HL-60 (cell line): ENCODE measurements around the gene ASS1.

Experiments used
- DNase-seq, 2 experiments: peaks; one replicate each; pipeline ENCODE4 v3.0.0-alpha.2; 2010 to 2020; ENCODE audit warnings: low read depth in 1 of 2, low spot score in 1 of 2
- H3K27ac ChIP-seq: fragments of 250-450 bp; sonication (Bioruptor Pico); replicated peaks from 2 replicates; pipeline ENCODE4 v1.5.1; 2020; ENCODE audit warnings: mild to moderate bottlenecking, moderate library complexity
- H3K27me3 ChIP-seq: fragments of 250-450 bp; sonication (Bioruptor Pico); 2 replicates; pipeline ENCODE4 v1.5.1; 2021; ENCODE audit warnings: mild to moderate bottlenecking, moderate library complexity; ENCODE audit not compliant: insufficient read depth, poor library complexity, severe bottlenecking
- H3K4me3 ChIP-seq: replicated peaks from 2 replicates; pipeline ENCODE4 v1.5.1; 2011; ENCODE audit warnings: mild to moderate bottlenecking, control low read depth, low read length; ENCODE audit not compliant: insufficient read depth
- CTCF ChIP-seq: IDR thresholded peaks from one replicate; pipeline ENCODE4 v1.5.1; 2011; ENCODE audit warnings: low read length, control low read depth, inconsistent platforms; ENCODE audit not compliant: insufficient read depth
- GABPA ChIP-seq: IDR thresholded peaks from 2 replicates; pipeline ENCODE4 v1.6.1; 2012; ENCODE audit warnings: low read depth
- POLR2AphosphoS5 ChIP-seq: IDR thresholded peaks from 2 replicates; pipeline ENCODE4 v1.6.1; 2012; ENCODE audit warnings: low read depth
- REST ChIP-seq: IDR thresholded peaks from 2 replicates; pipeline ENCODE4 v1.6.1; 2012; ENCODE audit warnings: low read depth; ENCODE audit not compliant: insufficient replicate concordance
- SPI1 ChIP-seq: IDR thresholded peaks from 2 replicates; pipeline ENCODE4 v1.6.1; 2012; ENCODE audit warnings: low read depth, mild to moderate bottlenecking, borderline replicate concordance

ASS1 gene

GRCh38 chr9:130508218-130508617 is 63.5 kb downstream of the ASS1 start:
- no peak for DNase-seq
- no peak for TF ChIP-seq CTCF
- no peak for TF ChIP-seq POLR2AphosphoS5
- TF ChIP-seq SPI1 = no peak
- TF ChIP-seq REST = no peak
- H3K4me3 ChIP-seq = no peak overlapping the region
- no peak overlapping the region for H3K27ac ChIP-seq
- no peaks in the 10 kb centered on the region for H3K27me3 ChIP-seq

- DNase-seq = no peak
- no peak overlapping the region for H3K4me3 ChIP-seq
- H3K27ac ChIP-seq = no peak overlapping the region
- TF ChIP-seq POLR2AphosphoS5 = no peak
- no peaks in the 10 kb centered on the region for H3K27me3 ChIP-seq
Measured at GRCh38 chr9:130512199-130512598, 67.4 kb downstream of the ASS1 start.

GRCh38 chr9:130513078-130513477 is 68.3 kb downstream of the ASS1 start:
- TF ChIP-seq CTCF (no peak), SPI1 (no peak), POLR2AphosphoS5 (no peak), REST (no peak), GABPA (no peak)
- Histone ChIP-seq H3K27me3 (no peaks in the 10 kb centered on the region), H3K4me3 (no peak overlapping the region), H3K27ac (no peak overlapping the region)
- DNase-seq = no peak

GRCh38 chr9:130518233-130518632 is 73.5 kb downstream of the ASS1 start:
- TF ChIP-seq GABPA (no peak), POLR2AphosphoS5 (no peak), REST (no peak), CTCF (no peak), SPI1 (no peak)
- Histone ChIP-seq H3K27ac (no peak overlapping the region), H3K27me3 (no peaks in the 10 kb centered on the region), H3K4me3 (no peak overlapping the region)
- no peak for DNase-seq
